Small intestine (tissue), 16 donors: ENCODE measurements around the gene NUDT12. TPM values are rescaled to one million over a fixed set of nuclear protein-coding genes. Genes with fewer than 3 reads are reported as not detected.
A peak's percentile ranks its signal among the peaks of the same experiment; 100 is the strongest.

ENCODE experiments used
- DNase-seq, 2 donors: peaks; one replicate each; pipeline versions ENCODE4 v3.0.0 to v3.0.0-alpha.2; 2013
- FAIRE-seq: peaks from 2 replicates; lab custom pipeline; 2012; peaks lifted over from hg19 to GRCh38; lab: Jason Lieb, UNC
- H3K27ac ChIP-seq, 3 donors: one replicate each; pipeline ENCODE4 v1.5.1; 2013; ENCODE audit warnings: low read length in 2 of 3, mild to moderate bottlenecking in 2 of 3, control low read depth in 1 of 3, inconsistent platforms in 1 of 3, low read depth in 1 of 3, moderate library complexity in 1 of 3
- H3K27me3 ChIP-seq, 3 donors: one replicate each; pipeline ENCODE4 v1.6.1; 2013; ENCODE audit warnings: low read length in 3 of 3, inconsistent platforms in 1 of 3; ENCODE audit not compliant: control insufficient read depth in 3 of 3, insufficient read depth in 3 of 3
- H3K36me3 ChIP-seq, 3 donors: one replicate each; pipeline ENCODE4 v1.6.1; 2013; ENCODE audit warnings: low read length in 3 of 3, inconsistent platforms in 1 of 3, low read depth in 1 of 3, mild to moderate bottlenecking in 1 of 3, moderate library complexity in 1 of 3; ENCODE audit not compliant: control insufficient read depth in 3 of 3, insufficient read depth in 2 of 3
- H3K4me1 ChIP-seq, 3 donors: one replicate each; pipeline ENCODE4 v1.6.1; 2013; ENCODE audit warnings: low read length in 2 of 3, inconsistent platforms in 1 of 3, low read depth in 1 of 3, mild to moderate bottlenecking in 1 of 3, moderate library complexity in 1 of 3; ENCODE audit not compliant: control insufficient read depth in 3 of 3, insufficient read depth in 2 of 3
- H3K4me3 ChIP-seq, 3 donors: one replicate each; pipeline ENCODE4 v1.5.1; 2013; ENCODE audit warnings: low read length in 3 of 3, control low read depth in 1 of 3, inconsistent platforms in 1 of 3, low read depth in 1 of 3, mild to moderate bottlenecking in 1 of 3, moderate library complexity in 1 of 3
- H3K9me3 ChIP-seq, 2 donors: one replicate each; pipeline ENCODE4 v1.6.1; 2013; ENCODE audit warnings: low read depth in 1 of 2, low read length in 1 of 2; ENCODE audit not compliant: control insufficient read depth in 2 of 2, insufficient read depth in 1 of 2
- WGBS, 3 donors: extraction: QIAGEN DNeasy Blood & Tissue Kit; methylation state at CpG; one replicate each; pipeline ENCODE4 v1.1.7; 2013; 5-methylcytosine and 5-hydroxymethylcytosine counted together
- long read RNA-seq, 10 donors: transcript quantifications; one replicate each; lab custom pipeline, GENCODE V29; 2026
- polyA plus RNA-seq, 4 donors: library from polyadenylated mRNA; stranded (reverse) in 3 of 4; unstranded in 1 of 4; fragments of 200-250 nt in 3 of 4; fragments of 120-200 nt in 1 of 4; gene quantifications; one replicate each; pipeline versions ENCODE4 v1.2.1 to v1.2.3, GENCODE V29; 2013
- donor health status: healthy with polysubstance abuse.
- donor health status: control.
- donor health status: control.
- donor health status: Bipolar disorder and iron deficiency.
- donor health status: healthy.

NUDT12 gene
- 10 to 100 TPM; 10.6 to 29.0 (median 14.4) TPM for polyA plus RNA-seq
- long read RNA-seq, donor 1, transcript NUDT12-201 (7 exons, 3,492 nt) = major isoform, 5 of 21 reads
- long read RNA-seq, donor 1, partial matches to known transcripts = 12 of 21 reads
- long read RNA-seq, donor 1, other reads (novel, unspliced or antisense) = 0 of 21 reads
- long read RNA-seq, donor 2 = 0 reads
- long read RNA-seq, donor 3, partial matches to known transcripts = 0 of 5 reads
- long read RNA-seq, donor 3, other reads (novel, unspliced or antisense) = 0 of 5 reads
- long read RNA-seq, donor 4 = 0 reads
- long read RNA-seq, donor 5, partial matches to known transcripts = 0 of 2 reads
- long read RNA-seq, donor 5, other reads (novel, unspliced or antisense) = 0 of 2 reads
- long read RNA-seq, donor 6 = 0 reads
- long read RNA-seq, donor 7, partial matches to known transcripts = 0 of 2 reads
- long read RNA-seq, donor 7, other reads (novel, unspliced or antisense) = 0 of 2 reads
- long read RNA-seq, donor 8 = 0 reads
- long read RNA-seq, donor 9, partial matches to known transcripts = 0 of 1 reads
- long read RNA-seq, donor 9, other reads (novel, unspliced or antisense) = 0 of 1 reads
- long read RNA-seq, donor 10, partial matches to known transcripts = 0 of 6 reads
- long read RNA-seq, donor 10, other reads (novel, unspliced or antisense) = 0 of 6 reads

- WGBS, 3 donors = 2 to 10% (median 3%) methylated on average over 35 to 37 of the region's 37 CpGs
- Histone ChIP-seq H3K9me3 (no peaks in the 10 kb centered on the region), H3K27ac (peak within 1 kb of the TSS; percentile 83 to 94 (median 90)), H3K4me3 (peak within 1 kb of the TSS; percentile 62 to 92 (median 83)), H3K36me3 (no peaks in the 10 kb centered on the region), H3K27me3 (no peaks in the 10 kb centered on the region), H3K4me1 (peaks cover 0 to 15% (median 0%) of the 10 kb centered on the region in 3 donors)
- FAIRE-seq (no peak), DNase-seq (peak; percentile 63 to 92)
Measured at GRCh38 chr5:103562453-103563157, at the start of gene NUDT12. TSS of gene NUDT12 (minus strand) at chr5:103562789. CDS start at chr5:103560248, 2,541 bp downstream.

GRCh38 chr5:103607346-103607745, 44.8 kb upstream of the NUDT12 start:
- Histone ChIP-seq H3K36me3 (no peaks in the 10 kb centered on the region), H3K27me3 (no peaks in the 10 kb centered on the region), H3K4me3 (no peak overlapping the region), H3K27ac (no peak overlapping the region), H3K4me1 (peaks cover 0 to 13% (median 0%) of the 10 kb centered on the region in 3 donors), H3K9me3 (no peaks in the 10 kb centered on the region)
- no peak for DNase-seq
- no peak for FAIRE-seq

GRCh38 chr5:103605277-103605676, 42.7 kb upstream of the NUDT12 start:
- Histone ChIP-seq H3K4me1 (peaks cover 0 to 16% (median 0%) of the 10 kb centered on the region in 3 donors), H3K27ac (no peak overlapping the region), H3K27me3 (no peaks in the 10 kb centered on the region), H3K9me3 (no peaks in the 10 kb centered on the region), H3K36me3 (no peaks in the 10 kb centered on the region), H3K4me3 (no peak overlapping the region)
- FAIRE-seq (no peak), DNase-seq (no peak)
- WGBS, 3 donors = 77 to 86% (median 83%) methylated on average over 2 of the region's 2 CpGs

- DNase-seq (peak in 1 of 2 donors; percentile 17), FAIRE-seq (no peak)
- no peaks in the 10 kb centered on the region for H3K9me3 ChIP-seq
- peaks cover 0 to 16% (median 0%) of the 10 kb centered on the region in 3 donors for H3K4me1 ChIP-seq
- H3K36me3 ChIP-seq = no peaks in the 10 kb centered on the region
- H3K27ac ChIP-seq = no peak overlapping the region
- no peaks in the 10 kb centered on the region for H3K27me3 ChIP-seq
- no peak overlapping the region for H3K4me3 ChIP-seq
Measured at GRCh38 chr5:103602438-103602837, 39.8 kb upstream of the NUDT12 start.

- no peak for FAIRE-seq
- peaks cover 0 to 16% (median 0%) of the 10 kb centered on the region in 3 donors for H3K4me1 ChIP-seq
- H3K9me3 ChIP-seq = no peaks in the 10 kb centered on the region
- no peak overlapping the region for H3K27ac ChIP-seq
- 86 to 92% (median 91%) methylated on average over 3 of the region's 3 CpGs for WGBS, 3 donors
- no peaks in the 10 kb centered on the region for H3K36me3 ChIP-seq
- H3K4me3 ChIP-seq = no peak overlapping the region
- DNase-seq = no peak
- H3K27me3 ChIP-seq = no peaks in the 10 kb centered on the region
Measured at GRCh38 chr5:103601314-103601713, 38.7 kb upstream of the NUDT12 start.

GRCh38 chr5:103600086-103600485, 37.5 kb upstream of the NUDT12 start:
- Histone ChIP-seq H3K4me3 (no peak overlapping the region), H3K27ac (no peak overlapping the region), H3K36me3 (no peaks in the 10 kb centered on the region), H3K27me3 (no peaks in the 10 kb centered on the region), H3K4me1 (peaks cover 0 to 16% (median 0%) of the 10 kb centered on the region in 3 donors), H3K9me3 (no peaks in the 10 kb centered on the region)
- WGBS, 3 donors = 9 to 30% (median 20%) methylated on average over 1 of the region's 1 CpG
- DNase-seq (no peak), FAIRE-seq (no peak)

GRCh38 chr5:103598997-103599566, 36.5 kb upstream of the NUDT12 start:
- DNase-seq (no peak), FAIRE-seq (no peak)
- no peak overlapping the region for H3K4me3 ChIP-seq
- no peaks in the 10 kb centered on the region for H3K9me3 ChIP-seq
- no peaks in the 10 kb centered on the region for H3K36me3 ChIP-seq
- 70 to 81% (median 76%) methylated on average over 3 of the region's 3 CpGs for WGBS, 3 donors
- peaks cover 0 to 13% (median 0%) of the 10 kb centered on the region in 3 donors for H3K4me1 ChIP-seq
- H3K27me3 ChIP-seq = no peaks in the 10 kb centered on the region
- H3K27ac ChIP-seq = no peak overlapping the region

- H3K4me3 ChIP-seq = no peak overlapping the region
- DNase-seq = no peak
- no peaks in the 10 kb centered on the region for H3K27me3 ChIP-seq
- H3K27ac ChIP-seq = no peak overlapping the region
- FAIRE-seq = no peak
- no peaks in the 10 kb centered on the region for H3K9me3 ChIP-seq
- H3K4me1 ChIP-seq = no peaks in the 10 kb centered on the region
- H3K36me3 ChIP-seq = no peaks in the 10 kb centered on the region
- WGBS, 3 donors = 72 to 87% (median 86%) methylated on average over 3 of the region's 3 CpGs
Measured at GRCh38 chr5:103590221-103590620, 27.6 kb upstream of the NUDT12 start.
